Mammary epithelial cell (primary cell): ENCODE data around the gene MYOM3.

Experiments
- EZH2 ChIP-seq: IDR thresholded peaks from 2 replicates; pipeline ENCODE4 v1.6.1; 2012; ENCODE audit warnings: low read length, inconsistent platforms, borderline replicate concordance
- TF ChIP-seq, protein P1 (sequence below), 2 donors: IDR thresholded peaks in 1 of 2; conservative IDR thresholded peaks in 1 of 2; 2 replicates each; pipeline ENCODE4 v1.5.1; 2011 to 2012; ENCODE audit warnings: inconsistent platforms in 2 of 2, low read length in 2 of 2, mild to moderate bottlenecking in 2 of 2, control low read depth in 1 of 2, low read depth in 1 of 2; ENCODE audit not compliant: insufficient read depth in 1 of 2; ENCODE audit errors: extremely low read depth in 1 of 2

DNA sequence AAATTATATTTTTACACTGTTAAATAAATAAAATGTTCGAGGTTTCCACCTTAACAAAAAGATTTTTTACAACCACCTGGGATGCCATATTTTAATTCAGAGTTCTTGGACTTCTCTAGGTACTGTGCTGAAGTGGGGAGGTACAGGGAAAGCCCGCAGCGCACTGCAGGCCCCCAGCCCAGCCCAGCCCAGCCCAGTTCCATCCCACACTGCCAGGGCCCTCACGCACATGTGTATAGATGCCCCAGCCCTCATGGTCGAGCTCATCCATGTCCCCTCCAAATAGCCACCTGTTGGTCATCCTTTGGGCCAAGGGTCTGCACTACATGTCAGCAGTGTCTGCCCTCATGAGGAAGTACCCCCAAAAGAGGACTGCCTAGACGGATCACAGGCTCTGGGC, 11.7 kb upstream of the MYOM3 start:
- TF ChIP-seq, protein P1, sequence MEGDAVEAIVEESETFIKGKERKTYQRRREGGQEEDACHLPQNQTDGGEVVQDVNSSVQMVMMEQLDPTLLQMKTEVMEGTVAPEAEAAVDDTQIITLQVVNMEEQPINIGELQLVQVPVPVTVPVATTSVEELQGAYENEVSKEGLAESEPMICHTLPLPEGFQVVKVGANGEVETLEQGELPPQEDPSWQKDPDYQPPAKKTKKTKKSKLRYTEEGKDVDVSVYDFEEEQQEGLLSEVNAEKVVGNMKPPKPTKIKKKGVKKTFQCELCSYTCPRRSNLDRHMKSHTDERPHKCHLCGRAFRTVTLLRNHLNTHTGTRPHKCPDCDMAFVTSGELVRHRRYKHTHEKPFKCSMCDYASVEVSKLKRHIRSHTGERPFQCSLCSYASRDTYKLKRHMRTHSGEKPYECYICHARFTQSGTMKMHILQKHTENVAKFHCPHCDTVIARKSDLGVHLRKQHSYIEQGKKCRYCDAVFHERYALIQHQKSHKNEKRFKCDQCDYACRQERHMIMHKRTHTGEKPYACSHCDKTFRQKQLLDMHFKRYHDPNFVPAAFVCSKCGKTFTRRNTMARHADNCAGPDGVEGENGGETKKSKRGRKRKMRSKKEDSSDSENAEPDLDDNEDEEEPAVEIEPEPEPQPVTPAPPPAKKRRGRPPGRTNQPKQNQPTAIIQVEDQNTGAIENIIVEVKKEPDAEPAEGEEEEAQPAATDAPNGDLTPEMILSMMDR (conservative IDR thresholded peaks at IDR 0.05 in 1 of 2, IDR thresholded peaks at IDR 0.05 in 1 of 2; ENCODE audit: extremely low read depth in 1 of 2, insufficient read depth in 1 of 2, low read depth in 1 of 2, low read length in 2 of 2), result no peak
- TF ChIP-seq EZH2, result no peak
